ENCODE results near the gene SUPT7L.
"Not testable (repeated sequence)": the region's sequence is repeated elsewhere in the genome, so short reads cannot be mapped to it uniquely, and the experiment has no call there.

SUPT7L gene

GRCh38 chr2:27685577-27685976 is 22.2 kb upstream of the SUPT7L start:
- no peak for DNase-seq (ENCODE audit: low read depth)

GRCh38 chr2:27685006-27685405 is 21.6 kb upstream of the SUPT7L start:
- DNase-seq (ENCODE audit: low read depth) = not testable (repeated sequence)

DNA sequence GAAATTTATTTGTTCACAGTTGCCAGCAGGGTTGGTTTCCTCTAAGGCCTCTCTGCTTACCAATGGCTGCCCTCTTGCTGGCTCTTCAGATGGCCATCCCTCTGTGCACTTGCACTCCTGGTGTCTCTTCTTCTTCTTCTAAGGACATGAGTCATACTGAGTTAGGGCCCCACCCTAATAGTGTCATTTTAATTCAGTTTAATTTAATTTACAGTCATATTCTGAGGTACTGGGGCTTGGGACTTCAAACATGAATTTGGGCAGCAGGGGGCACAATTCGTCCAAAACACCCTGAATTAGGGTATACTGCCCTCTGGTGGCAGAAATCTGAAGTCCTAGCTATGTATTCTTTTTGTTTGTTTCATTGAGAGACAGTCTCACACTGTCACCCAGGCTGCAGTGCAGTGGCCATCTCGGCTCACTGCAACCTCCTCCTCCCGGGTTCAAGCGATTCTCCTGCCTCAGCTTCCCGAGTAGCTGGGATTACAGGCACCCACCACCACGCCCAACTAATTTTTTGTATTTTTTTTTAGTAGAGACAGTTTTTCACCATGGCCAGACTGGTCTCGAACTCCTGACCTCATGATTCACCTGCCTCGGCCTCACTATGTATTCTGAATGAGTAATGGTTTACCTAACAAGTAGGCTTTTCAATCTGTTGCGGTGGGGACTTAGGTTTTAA is 20.1 kb upstream of the SUPT7L start:
- peak; percentile 52 for DNase-seq (ENCODE audit: low read depth)

DNA sequence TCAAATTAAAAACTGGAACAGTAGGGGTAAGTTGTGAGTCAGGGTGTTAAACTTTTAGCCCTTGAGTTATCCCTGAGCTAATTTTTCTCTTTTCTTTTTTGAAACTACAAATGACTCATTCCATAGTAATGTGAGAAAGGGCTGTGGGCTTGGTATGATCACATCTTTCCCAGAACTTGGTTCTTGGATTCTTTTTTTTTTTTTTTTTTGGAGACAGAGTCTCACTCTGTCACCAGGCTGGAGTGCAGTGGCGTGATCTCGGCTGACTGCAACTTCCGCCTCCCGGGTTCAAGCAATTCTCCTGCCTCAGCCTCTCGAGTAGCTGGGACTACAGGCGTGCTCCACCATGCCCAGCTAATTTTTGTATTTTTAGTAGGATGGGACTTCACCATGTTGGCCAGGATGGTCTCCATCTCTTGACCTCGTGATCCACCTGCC is 18.9 kb upstream of the SUPT7L start:
- peak; percentile 85 for DNase-seq (ENCODE audit: low read depth)

GRCh38 chr2:27681841-27682240 is 18.4 kb upstream of the SUPT7L start:
- peak; percentile 25 for DNase-seq (ENCODE audit: low read depth)

GRCh38 chr2:27680571-27680970 is 17.2 kb upstream of the SUPT7L start:
- no peak for DNase-seq (ENCODE audit: low read depth)

DNA sequence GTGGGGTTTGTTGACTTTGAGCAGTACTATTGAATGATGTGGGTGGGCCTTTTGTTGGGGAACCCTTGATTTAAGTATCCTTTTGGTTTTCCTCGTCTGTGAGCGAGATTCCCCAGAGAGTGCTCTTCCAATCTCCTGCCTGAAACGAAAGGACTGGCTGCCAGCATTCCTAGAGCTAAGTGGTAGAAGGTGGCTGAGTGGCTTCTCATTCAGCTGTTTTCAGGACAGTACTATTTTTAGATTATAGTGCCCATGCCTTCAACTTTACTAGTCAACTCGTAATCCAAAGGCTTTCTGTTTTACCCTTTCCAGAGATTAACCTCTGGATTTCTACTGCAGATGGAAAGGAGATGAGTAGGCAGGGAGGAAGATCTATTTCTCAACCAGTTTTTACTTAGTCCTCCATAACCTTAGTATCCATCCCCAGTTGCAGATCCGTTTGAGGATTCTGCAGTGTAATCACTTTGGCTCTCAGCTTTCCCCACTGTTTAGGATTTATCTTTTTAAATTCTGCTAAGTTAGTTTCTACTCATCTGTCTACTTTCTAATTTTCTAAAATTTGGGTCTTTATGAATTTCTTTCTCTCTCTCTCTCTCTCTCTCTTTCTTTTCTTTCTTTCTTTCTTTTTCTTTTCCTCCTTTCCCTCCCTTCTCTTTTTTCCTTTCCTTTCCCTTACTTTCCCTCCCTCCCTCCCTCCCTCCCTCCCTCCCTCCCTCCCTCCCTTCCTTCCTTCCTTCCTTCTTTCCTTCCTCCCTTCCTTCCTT is 9.5 kb upstream of the SUPT7L start:
- DNase-seq (ENCODE audit: low read depth) = no peak

GRCh38 chr2:27671235-27671634 is 7.8 kb upstream of the SUPT7L start:
- DNase-seq (ENCODE audit: low read depth) = no peak

GRCh38 chr2:27667446-27667845 is 4.0 kb upstream of the SUPT7L start:
- DNase-seq (ENCODE audit: low read depth) = no peak

GRCh38 chr2:27664622-27665363 is 1.4 kb upstream of the SUPT7L start:
- no peak for DNase-seq (ENCODE audit: low read depth)

GRCh38 chr2:27664154-27664574 is 750 bp upstream of the SUPT7L start:
- no peak for DNase-seq (ENCODE audit: low read depth)

- DNase-seq (ENCODE audit: low read depth) = no peak
These were observed 2.0 kb downstream of the SUPT7L start for GRCh38 chr2:27661371-27661770.

DNA sequence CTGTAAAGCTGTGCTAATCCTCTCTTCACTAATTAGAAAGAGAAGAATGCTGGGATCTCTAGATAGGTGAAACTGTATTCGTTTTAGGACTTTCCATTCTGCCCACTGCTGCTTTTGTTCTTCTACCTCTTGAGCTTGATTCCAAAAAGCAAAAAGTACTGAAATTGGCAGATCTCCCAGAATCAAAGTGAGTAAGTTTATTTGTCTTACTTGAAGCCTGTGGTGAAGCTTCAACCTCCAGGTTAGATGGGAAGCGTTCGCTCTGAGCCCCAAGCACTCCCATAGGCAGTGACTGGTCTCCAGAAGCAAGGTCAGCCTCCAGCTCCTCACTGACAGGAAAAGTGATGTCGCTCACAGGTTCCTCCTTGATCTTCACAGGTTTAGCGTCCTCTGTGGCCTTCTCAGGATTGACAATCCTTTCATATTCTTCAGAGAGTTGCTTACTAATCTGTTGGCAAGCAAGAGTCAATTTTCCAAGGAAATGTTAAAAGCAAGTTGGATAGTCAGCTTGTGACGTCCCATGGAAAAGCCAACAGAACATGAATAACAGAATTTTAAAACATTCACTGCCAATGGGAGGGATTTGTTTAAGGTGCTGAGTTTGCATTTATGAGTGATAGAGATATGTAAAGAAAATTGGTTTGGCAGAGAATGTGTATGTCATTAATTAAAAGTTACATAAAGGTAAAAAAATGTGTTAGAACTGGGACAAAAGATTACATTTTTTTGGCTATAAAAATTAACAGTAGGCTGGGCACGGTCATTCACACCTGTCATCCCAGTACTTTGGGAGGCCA is 8.1 kb downstream of the SUPT7L start:
- DNase-seq (ENCODE audit: low read depth) = no peak

- no peak for DNase-seq (ENCODE audit: low read depth)
These were observed 10.0 kb downstream of the SUPT7L start for GRCh38 chr2:27653397-27653796.

DNA sequence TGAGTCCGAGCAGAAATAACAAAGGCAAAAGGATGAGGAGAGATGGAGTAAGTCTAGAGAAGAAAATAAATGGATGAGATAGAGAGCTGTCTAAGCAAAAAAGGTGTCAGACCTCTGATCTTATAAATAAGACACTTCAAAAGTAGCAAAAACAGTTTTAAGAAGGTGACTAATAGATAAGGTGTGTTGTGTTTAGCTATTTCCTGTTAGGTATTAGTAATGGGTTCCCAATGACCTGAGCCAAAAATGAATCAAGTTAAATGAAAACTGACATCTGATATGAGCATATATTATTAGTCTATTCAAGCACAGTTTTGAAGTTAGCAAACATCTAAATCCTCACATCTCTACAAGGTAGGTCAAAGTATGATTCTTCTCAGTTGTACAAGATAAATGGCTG is 10.6 kb downstream of the SUPT7L start:
- no peak for DNase-seq (ENCODE audit: low read depth)

DNA sequence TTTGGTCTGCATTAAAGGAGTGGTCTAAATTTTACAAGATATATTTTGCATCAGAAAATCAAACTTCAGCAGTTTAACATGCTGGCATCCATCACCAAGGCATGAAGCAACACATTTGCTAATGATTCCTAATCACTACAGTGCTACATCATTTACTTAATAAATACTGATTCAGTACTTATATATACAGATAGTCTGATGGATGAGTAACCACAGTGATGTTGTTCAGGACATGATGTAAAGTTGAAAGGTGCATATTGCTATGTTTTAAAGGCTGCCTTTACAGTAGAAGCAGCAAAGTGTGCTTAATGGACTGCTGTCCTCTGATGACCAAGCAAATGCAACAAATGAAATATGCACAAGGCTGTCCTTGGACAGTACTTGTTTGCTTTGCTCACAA is 11.1 kb downstream of the SUPT7L start:
- no peak for DNase-seq (ENCODE audit: low read depth)

GRCh38 chr2:27651056-27651455 is 12.4 kb downstream of the SUPT7L start:
- no peak for DNase-seq (ENCODE audit: low read depth)

GRCh38 chr2:27647737-27648136 is 15.7 kb downstream of the SUPT7L start:
- DNase-seq (ENCODE audit: low read depth) = no peak

DNA sequence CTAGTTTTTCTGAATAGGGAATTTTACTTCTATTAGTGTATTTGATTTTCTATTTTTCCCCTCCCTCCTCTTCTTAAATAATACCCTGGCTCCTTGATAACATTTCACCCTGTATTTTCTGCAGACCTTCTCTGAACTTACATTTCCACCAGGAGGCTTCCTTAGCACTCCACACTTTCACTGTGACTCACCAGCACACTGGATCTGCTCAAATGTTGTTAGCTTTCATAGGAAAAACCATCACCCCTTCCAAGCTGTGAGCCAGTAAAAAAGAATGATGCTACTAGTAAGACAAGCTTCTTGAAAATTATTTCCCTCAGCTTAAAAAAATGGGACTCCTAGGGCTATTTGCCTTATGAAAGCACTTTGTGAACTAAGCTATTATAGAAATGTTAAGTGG is 16.1 kb downstream of the SUPT7L start:
- no peak for DNase-seq (ENCODE audit: low read depth)

GRCh38 chr2:27645197-27645596 is 18.2 kb downstream of the SUPT7L start:
- DNase-seq (ENCODE audit: low read depth) = no peak

GRCh38 chr2:27640722-27641245 is 22.6 kb downstream of the SUPT7L start:
- DNase-seq (ENCODE audit: low read depth) = no peak

- DNase-seq (ENCODE audit: low read depth) = peak; percentile 70
These were observed 24.7 kb downstream of the SUPT7L start for GRCh38 chr2:27638709-27639108.
